H54 (cell line): ENCODE measurements around the gene SERPINB13.
A peak's percentile ranks its signal among the peaks of the same experiment; 100 is the strongest.
"Not testable (repeated sequence)": the region's sequence is repeated elsewhere in the genome, so short reads cannot be mapped to it uniquely, and the experiment has no call there.

Experiments used
- DNase-seq: peaks from one replicate; pipeline ENCODE4 v3.0.0; 2011; ENCODE audit warnings: low spot score, mixed read lengths; ENCODE audit not compliant: insufficient read length
- FAIRE-seq: peaks from 3 replicates; lab custom pipeline; 2011; peaks lifted over from hg19 to GRCh38; lab: Jason Lieb, UNC
- POLR2A ChIP-seq: IDR thresholded peaks from 2 replicates; pipeline ENCODE4 v1.6.1; 2011; ENCODE audit warnings: low read depth, mild to moderate bottlenecking, low read length

The SERPINB13 gene

GRCh38 chr18:63604791-63605567, 17.8 kb downstream of the SERPINB13 start:
- DNase-seq (peak; percentile 9), FAIRE-seq (peak; percentile 50)
- no peak for TF ChIP-seq POLR2A

DNA sequence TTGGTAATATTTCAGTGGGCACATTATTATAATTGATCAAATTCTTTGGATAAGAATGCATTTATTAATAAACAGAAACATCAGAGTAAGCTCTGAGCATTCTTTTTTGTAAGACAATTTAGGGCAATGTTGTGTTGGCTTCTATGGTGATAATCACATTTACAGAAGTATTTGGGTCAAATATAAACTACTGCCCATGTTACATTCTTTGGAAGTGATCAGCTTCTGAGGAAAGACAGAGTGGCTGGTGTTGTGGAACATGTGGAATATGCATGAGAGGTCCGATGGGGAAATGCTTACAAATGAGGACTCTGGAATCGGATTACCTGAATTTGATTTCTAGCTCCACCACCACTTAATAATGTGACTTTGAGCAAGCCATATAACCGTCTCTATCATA, 19.4 kb downstream of the SERPINB13 start:
- FAIRE-seq (no peak), DNase-seq (no peak)
- TF ChIP-seq POLR2A, result no peak

- DNase-seq (no peak), FAIRE-seq (no peak)
- TF ChIP-seq POLR2A, result no peak
These were observed 26.3 kb downstream of the SERPINB13 start for GRCh38 chr18:63613420-63613819.

DNA sequence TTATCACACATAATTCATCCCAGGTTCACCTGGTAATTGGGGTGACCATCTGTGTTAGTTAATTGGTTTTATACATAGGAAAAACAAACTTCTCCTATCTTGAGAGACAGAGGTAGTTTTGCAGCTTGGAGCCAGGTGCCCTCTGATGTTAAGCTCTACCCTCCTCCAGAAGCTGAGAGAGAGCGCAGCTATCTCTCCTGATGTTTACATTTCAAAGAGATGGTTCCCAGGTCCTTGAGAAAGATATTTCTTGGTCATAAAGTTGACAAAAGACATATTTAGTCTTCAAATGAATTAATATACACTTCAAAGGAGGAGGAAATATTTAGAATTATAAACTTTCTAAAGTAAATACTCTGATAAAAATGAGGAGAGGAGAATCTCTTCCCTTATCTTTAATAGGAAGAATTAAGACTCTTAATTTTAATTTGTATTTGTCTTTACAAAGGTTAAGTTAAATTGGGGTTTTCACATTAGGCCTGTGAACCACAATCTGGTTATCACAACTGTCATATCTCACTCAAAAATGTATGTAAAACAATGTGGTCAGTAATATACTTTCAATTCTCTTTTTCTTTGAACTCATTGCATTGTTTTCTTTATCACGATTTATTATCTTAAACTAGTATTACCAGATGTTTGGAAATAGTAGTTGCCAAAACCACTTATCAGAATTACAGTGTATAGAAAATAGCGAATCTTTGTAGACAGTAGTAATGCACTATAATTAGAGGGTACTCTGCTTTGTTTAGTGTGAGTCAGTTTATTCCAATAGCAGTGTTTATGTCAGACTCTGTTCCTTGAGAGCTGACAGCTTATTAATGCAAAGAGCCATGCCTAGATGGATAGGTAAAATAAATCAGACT, 30.1 kb downstream of the SERPINB13 start:
- FAIRE-seq (no peak), DNase-seq (no peak)

GRCh38 chr18:63617915-63618234, 30.7 kb downstream of the SERPINB13 start:
- TF ChIP-seq POLR2A, result no peak
- DNase-seq (no peak), FAIRE-seq (no peak)

More for the DNA sequence above, 30.1 kb downstream of the SERPINB13 start:
- no peak for TF ChIP-seq POLR2A

DNA sequence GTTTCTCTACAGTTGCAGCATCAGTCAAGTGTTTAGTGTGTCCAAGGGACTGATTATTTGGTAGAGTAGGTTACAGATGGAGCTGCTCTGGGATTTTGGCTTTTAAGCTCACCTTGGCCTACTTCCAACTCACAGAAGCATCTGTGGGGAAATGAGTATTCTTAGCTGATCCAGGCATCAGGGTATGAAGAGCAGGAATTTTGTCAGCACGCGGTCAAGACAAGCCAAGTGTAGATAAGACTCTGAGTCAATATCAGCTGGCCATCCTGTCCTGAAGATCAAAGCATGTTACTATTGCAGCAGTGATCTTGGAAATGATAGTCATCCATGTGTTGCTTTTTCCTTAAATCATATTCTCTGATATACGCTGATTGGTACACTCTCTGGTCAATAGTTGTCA, 32.5 kb downstream of the SERPINB13 start:
- no peak for TF ChIP-seq POLR2A
- FAIRE-seq (no peak), DNase-seq (no peak)

GRCh38 chr18:63624863-63625262, 37.7 kb downstream of the SERPINB13 start:
- no peak for TF ChIP-seq POLR2A
- DNase-seq, result no peak
- FAIRE-seq, result no peak

- FAIRE-seq, result no peak
- DNase-seq, result no peak
- TF ChIP-seq POLR2A, result no peak
These were observed 39.3 kb downstream of the SERPINB13 start for GRCh38 chr18:63626431-63626830.

DNA sequence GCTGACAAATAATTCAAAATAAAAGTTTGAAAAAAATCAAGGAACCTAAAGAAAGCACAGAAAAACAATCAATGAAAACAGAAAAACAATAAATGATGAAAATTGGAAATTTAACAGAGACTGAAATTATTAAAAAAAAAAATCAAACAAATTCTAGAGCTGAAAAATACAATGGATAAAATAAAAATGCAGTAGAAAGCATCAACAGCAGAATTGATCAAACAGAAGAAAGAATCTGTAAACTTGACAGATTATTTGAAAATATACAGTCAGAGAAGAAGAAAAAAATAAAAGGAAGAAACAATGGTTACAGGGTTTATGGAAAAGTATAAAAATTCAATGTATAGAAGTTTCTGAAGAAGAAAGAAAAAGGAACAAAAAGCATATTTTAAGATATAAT, 40.7 kb downstream of the SERPINB13 start:
- DNase-seq (no peak), FAIRE-seq (no peak)
- TF ChIP-seq POLR2A, result no peak

- no peak for FAIRE-seq
- no peak for TF ChIP-seq POLR2A
- DNase-seq, result no peak
These were observed 50.6 kb downstream of the SERPINB13 start for GRCh38 chr18:63637703-63638102.

- DNase-seq, result not testable (repeated sequence)
- FAIRE-seq, result peak; percentile 62
These were observed 54.1 kb downstream of the SERPINB13 start for GRCh38 chr18:63641157-63641680.

DNA sequence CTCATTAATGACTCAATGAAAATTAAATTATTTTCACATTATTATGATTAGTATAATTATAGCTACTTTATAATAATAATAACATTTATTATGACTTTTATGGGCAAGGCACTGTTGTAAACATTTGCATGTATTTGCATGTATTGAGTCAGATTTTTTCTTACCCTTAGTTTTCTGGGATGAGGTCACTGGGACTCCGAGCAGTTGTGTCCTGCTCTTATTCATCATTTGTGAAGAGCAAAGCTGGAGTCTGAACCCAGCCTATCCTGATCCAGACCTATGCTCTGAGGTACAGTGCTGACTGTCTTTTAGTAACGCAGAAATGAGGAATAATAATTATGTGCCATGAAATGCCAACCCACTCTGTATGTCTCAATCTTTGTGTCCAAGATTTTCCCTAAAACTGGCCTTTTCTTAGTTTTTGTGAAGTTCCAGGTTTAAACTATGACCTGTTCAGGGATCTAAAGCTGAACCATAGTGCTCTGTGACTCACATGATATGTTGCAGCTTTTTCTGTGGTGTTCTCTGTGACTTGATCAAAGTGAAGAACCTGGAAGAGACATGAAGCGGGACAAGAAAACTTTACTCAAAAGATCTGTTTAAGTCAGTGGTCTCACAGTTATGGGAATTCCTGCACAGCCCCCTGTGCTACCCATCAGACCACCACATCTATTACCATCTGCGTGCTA, 55.7 kb downstream of the SERPINB13 start:
- peak; percentile 57 for FAIRE-seq
- not testable (repeated sequence) for DNase-seq

DNA sequence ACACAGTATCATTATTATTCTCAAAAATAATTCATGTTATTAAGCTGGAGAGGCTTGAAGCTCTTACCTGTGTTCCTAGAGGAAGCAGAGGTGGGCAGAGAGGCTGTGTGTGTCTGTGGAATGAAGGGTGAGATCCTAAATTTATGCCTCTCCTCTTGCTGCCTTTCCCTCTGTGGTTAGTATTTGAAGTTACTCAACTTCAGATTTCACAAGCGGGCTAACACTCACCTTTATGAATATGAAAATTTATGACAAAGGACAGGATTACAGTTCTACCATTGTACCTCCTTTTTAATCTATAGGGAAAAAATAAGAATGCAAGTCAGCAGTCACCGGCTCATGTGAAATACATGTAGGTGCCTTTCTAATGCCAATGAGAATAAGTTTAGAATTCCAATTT, 57.0 kb downstream of the SERPINB13 start, which contains the start of gene SERPINB4:
TSS of gene SERPINB4 (minus strand) at position 115 of the 400 bp plus-strand sequence. CDS start 679 bp downstream, outside the sequence.
- not testable (repeated sequence) for FAIRE-seq, DNase-seq

DNA sequence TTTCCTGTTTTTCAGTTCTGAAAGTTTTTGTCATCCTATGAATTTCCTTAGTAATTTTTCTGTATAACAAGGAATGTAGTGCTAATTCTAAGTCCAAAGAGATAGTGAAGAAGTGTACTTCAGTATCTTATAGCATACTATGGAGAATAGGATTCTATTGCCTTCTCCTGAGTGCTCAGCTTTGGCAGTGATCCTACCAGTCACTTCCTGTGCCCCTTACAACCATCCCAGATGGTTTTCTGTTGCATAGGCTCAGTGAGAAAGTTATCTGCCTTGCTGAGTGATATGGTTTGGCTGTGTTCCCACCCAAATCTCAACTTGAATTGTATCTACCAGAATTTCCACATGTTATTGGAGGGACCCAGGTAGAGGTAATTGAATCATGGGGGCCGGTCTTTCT, 57.6 kb downstream of the SERPINB13 start:
- peak; percentile 61 for FAIRE-seq
- DNase-seq, result not testable (repeated sequence)

GRCh38 chr18:63646936-63647335, 59.8 kb downstream of the SERPINB13 start:
- TF ChIP-seq POLR2A, result no peak
- no peak for FAIRE-seq
- DNase-seq, result no peak
